Measurements from ENCODE around the gene DARS2. TPM values are rescaled to one million over a fixed set of nuclear protein-coding genes. Genes with fewer than 3 reads are reported as not detected.

The DARS2 gene
- total RNA-seq, 1 experiment from 2014 or later, result 25.6 TPM

- Histone ChIP-seq H3K27ac (ENCODE audit: low read depth, low read length) (no peak overlapping the region), H3K9me3 (ENCODE audit: control insufficient read depth in 1 of 2, insufficient read depth in 1 of 2, low read depth in 1 of 2, low read length in 2 of 2) (no peaks in the 10 kb centered on the region), H3K27me3 (ENCODE audit: insufficient read depth, low read length) (no peaks in the 10 kb centered on the region), H3K9ac (ENCODE audit: low read length) (no peak overlapping the region), H3K4me1 (ENCODE audit: control insufficient read depth in 1 of 2, insufficient read depth in 2 of 2, low read length in 2 of 2) (no peaks in the 10 kb centered on the region), H3K4me3 (replicated peaks in 1 of 2; ENCODE audit: low read depth in 1 of 2, low read length in 2 of 2) (no peak overlapping the region), H3K4me2 (ENCODE audit: low read length) (no peak overlapping the region), H4K20me1 (ENCODE audit: insufficient read depth) (no peaks in the 10 kb centered on the region), H3K79me2 (ENCODE audit: insufficient read depth, low read length) (no peaks in the 10 kb centered on the region), H3K9me2 (ENCODE audit: insufficient read depth) (no peaks in the 10 kb centered on the region), H3K36me3 (ENCODE audit: control insufficient read depth in 1 of 2, insufficient read depth in 2 of 2, low read length in 2 of 2) (peaks cover 0 to 17% of the 10 kb centered on the region in 2 experiments; a peak in 2 of 4 replicates), H2AFZ (ENCODE audit: low read depth, low read length, poor library complexity, severe bottlenecking) (no peak overlapping the region)
- POLR2A ChIA-PET, result no interaction called here
- intact Hi-C loops (cut with micrococcal nuclease), result no loop called here
- no peak for ATAC-seq
- BruUV-seq (replicated peaks), result no TSS peak
- CTCF ChIA-PET, result no interaction called here
- RAD21 ChIA-PET (ENCODE audit: low non-redundant PET in 1 of 2, low total read pairs in 2 of 2, uncharacterized antibody in 2 of 2, unreplicated experiment in 2 of 2), result no interaction called here
- DNase-seq (ENCODE audit: low read depth, low spot score), result no peak
- TF ChIP-seq SRF (IDR thresholded peaks at IDR 0.05; ENCODE audit: low read depth), result no peak
Observed at GRCh38 chr1:173784997-173785396, 39.5 kb upstream of the DARS2 start.

GRCh38 chr1:173789841-173790240 is 34.6 kb upstream of the DARS2 start:
- intact Hi-C loops (cut with micrococcal nuclease), result no loop called here
- no peaks in the 10 kb centered on the region for H3K27me3 ChIP-seq (ENCODE audit: insufficient read depth, low read length)
- ChIA-PET CTCF (no interaction called here), POLR2A (interaction anchor here (0.6 kb wide), 1 partner anchor 55 kb away, joined by 3 read pairs; no protein-coding TSS in a partner anchor), RAD21 (ENCODE audit: low non-redundant PET in 1 of 2, low total read pairs in 2 of 2, uncharacterized antibody in 2 of 2, unreplicated experiment in 2 of 2) (no interaction called here)
- DNase-seq (ENCODE audit: low read depth, low spot score), result no peak
- H4K20me1 ChIP-seq (ENCODE audit: insufficient read depth), result no peaks in the 10 kb centered on the region
- H3K4me2 ChIP-seq (ENCODE audit: low read length), result no peak overlapping the region
- ATAC-seq, result no peak
- H3K9ac ChIP-seq (ENCODE audit: low read length), result no peak overlapping the region
- no peak overlapping the region for H2AFZ ChIP-seq (ENCODE audit: low read depth, low read length, poor library complexity, severe bottlenecking)
- H3K79me2 ChIP-seq (ENCODE audit: insufficient read depth, low read length), result no peaks in the 10 kb centered on the region
- no peaks in the 10 kb centered on the region for H3K9me2 ChIP-seq (ENCODE audit: insufficient read depth)
- H3K9me3 ChIP-seq (ENCODE audit: control insufficient read depth in 1 of 2, insufficient read depth in 1 of 2, low read depth in 1 of 2, low read length in 2 of 2), result no peaks in the 10 kb centered on the region
- BruUV-seq (replicated peaks), result no TSS peak
- H3K36me3 ChIP-seq (ENCODE audit: control insufficient read depth in 1 of 2, insufficient read depth in 2 of 2, low read length in 2 of 2), result peaks cover 0 to 10% of the 10 kb centered on the region in 2 experiments; a peak in 1 of 4 replicates
- TF ChIP-seq EGR1 (IDR thresholded peaks at IDR 0.05; ENCODE audit: low read depth) (no peak), TCF7L2 (IDR thresholded peaks at IDR 0.05; ENCODE audit: borderline replicate concordance, extremely low read depth, insufficient read depth, insufficient read length) (no peak)
- no peak overlapping the region for H3K27ac ChIP-seq (ENCODE audit: low read depth, low read length)
- no peaks in the 10 kb centered on the region for H3K4me1 ChIP-seq (ENCODE audit: control insufficient read depth in 1 of 2, insufficient read depth in 2 of 2, low read length in 2 of 2)
- H3K4me3 ChIP-seq (replicated peaks in 1 of 2; ENCODE audit: low read depth in 1 of 2, low read length in 2 of 2), result no peak overlapping the region

All from HCT116 (cell line).